Hepatocyte (in vitro differentiated cells): ENCODE measurements around the gene RASA3. TPM values are rescaled to one million over a fixed set of nuclear protein-coding genes. Genes with fewer than 3 reads are reported as not detected.

Experiments used
- DNase-seq: peaks from one replicate; pipeline ENCODE4 v3.0.0-alpha.2; 2016; ENCODE audit warnings: low spot score
- H2AFZ ChIP-seq: fragments of 200-600 bp; sonication (generic); 2 replicates; pipeline ENCODE4 v1.6.0; 2016; ENCODE audit warnings: antibody characterized with exemption, mild to moderate bottlenecking
- H3K27ac ChIP-seq: fragments of 200-600 bp; sonication (generic); 2 replicates; pipeline ENCODE4 v1.5.1; 2016; ENCODE audit warnings: mild to moderate bottlenecking
- H3K27me3 ChIP-seq: fragments of 200-600 bp; sonication (generic); 2 replicates; pipeline ENCODE4 v1.6.1; 2016
- H3K36me3 ChIP-seq: fragments of 200-600 bp; sonication (generic); replicated peaks from 2 replicates; pipeline ENCODE4 v1.5.1; 2016; ENCODE audit warnings: low read depth; ENCODE audit not compliant: insufficient read depth
- H3K4me1 ChIP-seq: fragments of 200-600 bp; sonication (generic); 2 replicates; pipeline ENCODE4 v1.5.1; 2016; ENCODE audit warnings: mild to moderate bottlenecking, moderate library complexity; ENCODE audit not compliant: insufficient read depth
- H3K4me2 ChIP-seq: fragments of 200-600 bp; sonication (generic); 2 replicates; pipeline ENCODE4 v1.6.0; 2016
- H3K4me3 ChIP-seq: fragments of 200-600 bp; sonication (generic); 2 replicates; pipeline ENCODE4 v1.5.1; 2016; ENCODE audit warnings: mild to moderate bottlenecking
- H3K79me2 ChIP-seq: fragments of 200-600 bp; sonication (generic); 2 replicates; pipeline ENCODE4 v1.6.0; 2017; ENCODE audit warnings: mild to moderate bottlenecking
- H3K9me2 ChIP-seq: fragments of 200-600 bp; sonication (generic); replicated peaks from 2 replicates; pipeline ENCODE4 v1.6.0; 2017; ENCODE audit warnings: mild to moderate bottlenecking; ENCODE audit not compliant: insufficient read depth
- H3K9me3 ChIP-seq: fragments of 200-600 bp; sonication (generic); 2 replicates; pipeline ENCODE4 v1.5.1; 2016; ENCODE audit warnings: low read depth, mild to moderate bottlenecking
- H4K20me1 ChIP-seq: fragments of 200-600 bp; sonication (generic); 2 replicates; pipeline ENCODE4 v1.6.0; 2016; ENCODE audit warnings: mild to moderate bottlenecking; ENCODE audit not compliant: insufficient read depth, poor library complexity, severe bottlenecking
- EZH2 ChIP-seq: fragments of 200-600 bp; sonication (generic); IDR thresholded peaks from 2 replicates; pipeline ENCODE4 v1.6.1; 2016; ENCODE audit warnings: antibody characterized with exemption, mild to moderate bottlenecking, borderline replicate concordance
- EZH2phosphoT487 ChIP-seq: fragments of 200-600 bp; sonication (generic); IDR thresholded peaks from one replicate; pipeline ENCODE4 v1.6.1; 2018; ENCODE audit warnings: antibody characterized with exemption, mild to moderate bottlenecking, low read depth, moderate library complexity; ENCODE audit not compliant: unreplicated experiment, severe bottlenecking
- WGBS: methylation state at CpG from one replicate; pipeline ENCODE4 v1.1.6; 2016; ENCODE audit warnings: low lambda C conversion rate; ENCODE audit errors: missing lambda C conversion rate; 5-methylcytosine and 5-hydroxymethylcytosine counted together
- polyA plus RNA-seq: library from polyadenylated mRNA; unstranded; fragments of >200 nt; fragmentation: Nextera tagmentation; extraction: Ambion mirVana; gene quantifications from 2 replicates; pipeline ENCODE4 v1.2.1, GENCODE V29; 2016
- total RNA-seq: library from RNA; depleted of rRNA; stranded (reverse); fragments of >200 nt; gene quantifications from 2 replicates; pipeline ENCODE4 v1.2.3, GENCODE V29; 2014
- TF ChIP-seq, protein P1 (sequence below): fragments of 200-600 bp; sonication (generic); IDR thresholded peaks from 2 replicates; pipeline ENCODE4 v1.5.1; 2016; ENCODE audit warnings: antibody characterized with exemption, mild to moderate bottlenecking; ENCODE audit not compliant: poor library complexity

Gene RASA3
- total and polyA plus RNA-seq, 2 experiments from 2014 or later, result 5.6 to 6.1 TPM

DNA sequence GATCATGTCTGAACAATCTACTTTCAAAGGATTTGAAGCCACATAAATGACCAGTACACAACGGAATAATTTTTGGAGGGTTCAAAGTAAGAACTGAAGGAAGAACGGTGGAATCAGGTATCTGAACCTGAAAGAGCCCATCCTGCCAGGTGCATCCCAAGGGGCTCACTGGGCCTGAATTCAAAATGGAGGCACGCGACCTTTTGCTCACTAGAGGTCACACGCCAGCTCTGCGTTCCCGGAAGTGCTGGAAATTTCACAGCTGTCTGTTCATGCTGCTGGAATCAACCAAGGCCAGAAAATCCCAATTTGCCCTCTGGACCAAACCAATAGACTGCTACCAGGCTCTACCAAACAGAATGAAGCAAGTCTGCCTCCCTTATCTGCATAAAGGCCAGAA, 4.2 kb upstream of the RASA3 start:
- no peak for TF ChIP-seq EZH2
- TF ChIP-seq, protein P1, sequence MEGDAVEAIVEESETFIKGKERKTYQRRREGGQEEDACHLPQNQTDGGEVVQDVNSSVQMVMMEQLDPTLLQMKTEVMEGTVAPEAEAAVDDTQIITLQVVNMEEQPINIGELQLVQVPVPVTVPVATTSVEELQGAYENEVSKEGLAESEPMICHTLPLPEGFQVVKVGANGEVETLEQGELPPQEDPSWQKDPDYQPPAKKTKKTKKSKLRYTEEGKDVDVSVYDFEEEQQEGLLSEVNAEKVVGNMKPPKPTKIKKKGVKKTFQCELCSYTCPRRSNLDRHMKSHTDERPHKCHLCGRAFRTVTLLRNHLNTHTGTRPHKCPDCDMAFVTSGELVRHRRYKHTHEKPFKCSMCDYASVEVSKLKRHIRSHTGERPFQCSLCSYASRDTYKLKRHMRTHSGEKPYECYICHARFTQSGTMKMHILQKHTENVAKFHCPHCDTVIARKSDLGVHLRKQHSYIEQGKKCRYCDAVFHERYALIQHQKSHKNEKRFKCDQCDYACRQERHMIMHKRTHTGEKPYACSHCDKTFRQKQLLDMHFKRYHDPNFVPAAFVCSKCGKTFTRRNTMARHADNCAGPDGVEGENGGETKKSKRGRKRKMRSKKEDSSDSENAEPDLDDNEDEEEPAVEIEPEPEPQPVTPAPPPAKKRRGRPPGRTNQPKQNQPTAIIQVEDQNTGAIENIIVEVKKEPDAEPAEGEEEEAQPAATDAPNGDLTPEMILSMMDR, result no peak
- TF ChIP-seq EZH2phosphoT487, result no peak
- Histone ChIP-seq H3K4me1 (peaks cover under 1% of the 10 kb centered on the region), H3K9me3 (no peaks in the 10 kb centered on the region), H4K20me1 (no peaks in the 10 kb centered on the region), H3K27me3 (no peaks in the 10 kb centered on the region), H3K4me3 (no peak overlapping the region), H3K4me2 (no peak overlapping the region), H3K9me2 (no peaks in the 10 kb centered on the region), H3K79me2 (no peaks in the 10 kb centered on the region), H2AFZ (no peak overlapping the region), H3K36me3 (no peaks in the 10 kb centered on the region), H3K27ac (no peak overlapping the region)
- 98% methylated on average over 7 of the region's 7 CpGs for WGBS
- DNase-seq, result no peak

DNA sequence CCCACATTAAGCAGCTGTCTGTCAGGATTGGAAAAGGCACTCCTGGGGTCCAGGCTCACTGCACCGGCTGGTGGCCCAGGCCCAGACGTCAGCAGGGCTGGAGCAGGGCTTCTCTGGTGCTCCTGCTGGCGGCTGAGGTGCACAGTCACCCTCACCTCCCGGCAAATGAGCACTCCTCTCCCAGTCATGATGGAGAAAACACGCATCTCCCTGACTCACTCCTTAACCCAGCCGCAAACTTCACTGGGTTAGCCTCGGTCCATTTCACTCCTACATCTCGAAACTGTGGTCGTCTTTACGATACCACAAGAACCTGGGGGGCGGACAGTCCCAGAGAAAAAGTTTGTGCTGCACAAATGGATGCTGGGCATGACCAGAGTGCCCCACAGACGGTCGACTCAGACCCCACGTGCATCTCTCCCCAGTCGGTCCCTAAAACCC, 3.3 kb upstream of the RASA3 start:
- Histone ChIP-seq H4K20me1 (no peaks in the 10 kb centered on the region), H3K4me3 (no peak overlapping the region), H2AFZ (no peak overlapping the region), H3K4me1 (peaks cover 9% of the 10 kb centered on the region), H3K9me3 (no peaks in the 10 kb centered on the region), H3K4me2 (no peak overlapping the region), H3K27me3 (peaks cover 5% of the 10 kb centered on the region), H3K36me3 (no peaks in the 10 kb centered on the region), H3K9me2 (no peaks in the 10 kb centered on the region), H3K79me2 (no peaks in the 10 kb centered on the region), H3K27ac (no peak overlapping the region)
- DNase-seq, result no peak
- TF ChIP-seq EZH2phosphoT487, result no peak
- TF ChIP-seq EZH2, result no peak
- TF ChIP-seq, protein P1, result no peak
- 87% methylated on average over 15 of the region's 15 CpGs for WGBS

DNA sequence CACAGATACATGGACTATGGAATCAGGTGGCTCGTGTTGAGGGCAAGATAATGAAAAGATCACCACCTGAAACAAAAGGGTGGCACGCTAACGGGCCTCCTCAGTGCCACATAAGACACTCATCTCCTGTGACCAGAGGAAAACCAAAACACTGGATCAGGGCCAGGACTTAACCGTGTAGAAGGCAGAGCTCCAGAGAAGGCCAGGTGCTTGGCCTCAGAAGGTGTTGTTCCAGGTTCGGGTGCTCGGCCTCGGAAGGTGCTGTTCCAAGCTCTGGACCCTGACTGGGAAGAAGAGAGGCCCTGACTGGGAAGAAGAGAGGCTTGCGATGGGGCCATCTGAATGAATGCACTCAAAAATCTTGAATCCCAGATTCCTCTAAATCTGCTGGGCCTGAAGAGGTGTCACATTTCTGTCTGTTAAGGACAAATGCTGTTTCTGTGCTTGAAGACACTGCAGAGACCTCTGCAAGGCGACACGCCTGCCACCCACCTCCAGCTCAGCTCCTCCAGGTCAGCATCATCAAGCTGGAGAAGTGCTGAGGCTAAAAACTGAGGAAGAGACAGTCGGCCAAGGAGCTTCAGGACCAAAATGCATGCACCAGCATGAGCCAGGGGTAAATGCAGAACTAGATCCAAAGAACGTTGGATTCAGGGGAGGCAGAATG, 2.7 kb upstream of the RASA3 start:
- no peaks in the 10 kb centered on the region for H3K79me2 ChIP-seq
- peaks cover 16% of the 10 kb centered on the region for H3K4me1 ChIP-seq
- H3K9me2 ChIP-seq, result no peaks in the 10 kb centered on the region
- no peak overlapping the region for H3K4me3 ChIP-seq
- no peak overlapping the region for H2AFZ ChIP-seq
- H4K20me1 ChIP-seq, result peaks cover under 1% of the 10 kb centered on the region
- H3K36me3 ChIP-seq, result no peaks in the 10 kb centered on the region
- peaks cover 10% of the 10 kb centered on the region for H3K27me3 ChIP-seq
- H3K4me2 ChIP-seq, result no peak overlapping the region
- DNase-seq, result no peak
- no peaks in the 10 kb centered on the region for H3K9me3 ChIP-seq
- TF ChIP-seq EZH2, result no peak
- no peak for TF ChIP-seq EZH2phosphoT487
- TF ChIP-seq, protein P1, result no peak
- WGBS, result 75% methylated on average over 12 of the region's 12 CpGs
- H3K27ac ChIP-seq, result no peak overlapping the region
